Stimulated activated CD8-positive, alpha-beta memory T cell treated with anti-CD3 and anti-CD28 coated beads, Interleukin-4, amount 100 ng/mL, for 1 hour (primary cell): ENCODE results near the gene TPSD1.
"Not testable (repeated sequence)": the region's sequence is repeated elsewhere in the genome, so short reads cannot be mapped to it uniquely, and the experiment has no call there.

Experiments
- DNase-seq, 2 donors: peaks; one replicate each; pipeline ENCODE4 v3.0.0-alpha.2; 2020; ENCODE audit warnings: low read depth in 2 of 2, low spot score in 1 of 2

Gene TPSD1

DNA sequence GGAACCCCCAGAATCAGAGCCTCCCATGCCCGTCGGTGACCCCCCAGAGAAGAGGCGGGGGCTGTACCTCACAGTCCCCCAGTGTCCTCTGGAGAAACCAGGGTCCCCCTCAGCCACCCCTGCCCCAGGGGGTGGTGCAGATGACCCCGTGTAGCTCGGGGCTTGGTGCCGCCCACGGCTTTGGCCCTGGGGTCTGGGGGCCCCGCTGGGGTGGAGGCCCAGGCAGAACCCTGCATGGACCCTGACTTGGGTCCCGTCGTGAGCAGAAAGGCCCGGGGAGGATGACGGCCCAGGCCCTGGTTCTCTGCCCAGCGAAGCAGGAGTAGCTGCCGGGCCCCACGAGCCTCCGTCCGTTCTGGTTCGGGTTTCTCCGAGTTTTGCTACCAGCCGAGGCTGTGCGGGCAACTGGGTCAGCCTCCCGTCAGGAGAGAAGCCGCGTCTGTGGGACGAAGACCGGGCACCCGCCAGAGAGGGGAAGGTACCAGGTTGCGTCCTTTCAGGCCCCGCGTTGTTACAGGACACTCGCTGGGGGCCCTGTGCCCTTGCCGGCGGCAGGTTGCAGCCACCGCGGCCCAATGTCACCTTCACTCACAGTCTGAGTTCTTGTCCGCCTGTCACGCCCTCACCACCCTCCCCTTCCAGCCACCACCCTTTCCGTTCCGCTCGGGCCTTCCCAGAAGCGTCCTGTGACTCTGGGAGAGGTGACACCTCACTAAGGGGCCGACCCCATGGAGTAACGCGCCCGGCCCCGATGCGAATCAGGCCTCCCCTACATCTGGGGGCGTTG, 34.8 kb upstream of the TPSD1 start:
- no peak for DNase-seq

DNA sequence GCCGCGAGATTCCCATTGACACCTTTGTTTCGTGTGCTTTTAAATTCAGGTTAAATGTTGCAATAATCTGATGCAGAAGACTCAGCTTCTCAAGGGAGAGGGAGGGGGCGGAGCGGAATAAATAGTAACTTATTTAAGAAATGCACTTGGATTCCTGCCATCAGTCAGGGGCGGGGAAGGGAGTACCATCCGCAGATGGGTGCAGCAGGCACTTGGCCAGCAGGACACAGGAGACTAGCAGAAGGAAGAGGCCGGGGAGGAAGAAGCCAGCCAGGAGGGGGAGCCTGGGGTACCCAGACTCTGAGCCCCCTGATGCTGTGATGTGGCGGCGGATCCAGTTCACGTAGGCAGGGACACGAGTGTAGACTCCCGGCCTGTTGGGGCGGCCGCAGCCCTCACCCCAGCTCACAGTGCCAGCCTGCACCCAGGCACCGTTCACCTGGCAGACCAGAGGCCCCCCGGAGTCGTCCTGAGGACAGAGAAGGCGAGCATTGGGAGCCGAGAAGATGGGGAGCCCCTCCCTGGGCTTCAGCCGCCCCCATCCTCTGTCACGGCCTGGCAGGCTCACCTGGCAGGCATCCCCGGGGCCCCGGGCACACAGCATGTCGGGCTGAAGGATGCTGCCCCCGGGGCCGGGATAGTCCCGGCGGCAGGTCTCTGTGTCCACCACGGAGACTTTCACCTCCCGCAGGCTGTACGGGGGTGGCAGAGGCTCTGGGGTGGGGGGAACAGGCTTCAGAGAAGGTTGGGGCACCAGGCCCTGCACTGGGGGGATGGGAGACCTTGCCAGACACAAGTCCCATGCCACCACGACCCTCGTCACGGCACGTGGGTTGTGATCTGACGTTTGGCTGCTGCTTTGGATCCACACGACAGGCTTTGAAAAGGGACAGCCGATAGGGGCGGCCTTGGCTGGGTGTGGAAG, 34.0 kb upstream of the TPSD1 start:
- no peak for DNase-seq

DNA sequence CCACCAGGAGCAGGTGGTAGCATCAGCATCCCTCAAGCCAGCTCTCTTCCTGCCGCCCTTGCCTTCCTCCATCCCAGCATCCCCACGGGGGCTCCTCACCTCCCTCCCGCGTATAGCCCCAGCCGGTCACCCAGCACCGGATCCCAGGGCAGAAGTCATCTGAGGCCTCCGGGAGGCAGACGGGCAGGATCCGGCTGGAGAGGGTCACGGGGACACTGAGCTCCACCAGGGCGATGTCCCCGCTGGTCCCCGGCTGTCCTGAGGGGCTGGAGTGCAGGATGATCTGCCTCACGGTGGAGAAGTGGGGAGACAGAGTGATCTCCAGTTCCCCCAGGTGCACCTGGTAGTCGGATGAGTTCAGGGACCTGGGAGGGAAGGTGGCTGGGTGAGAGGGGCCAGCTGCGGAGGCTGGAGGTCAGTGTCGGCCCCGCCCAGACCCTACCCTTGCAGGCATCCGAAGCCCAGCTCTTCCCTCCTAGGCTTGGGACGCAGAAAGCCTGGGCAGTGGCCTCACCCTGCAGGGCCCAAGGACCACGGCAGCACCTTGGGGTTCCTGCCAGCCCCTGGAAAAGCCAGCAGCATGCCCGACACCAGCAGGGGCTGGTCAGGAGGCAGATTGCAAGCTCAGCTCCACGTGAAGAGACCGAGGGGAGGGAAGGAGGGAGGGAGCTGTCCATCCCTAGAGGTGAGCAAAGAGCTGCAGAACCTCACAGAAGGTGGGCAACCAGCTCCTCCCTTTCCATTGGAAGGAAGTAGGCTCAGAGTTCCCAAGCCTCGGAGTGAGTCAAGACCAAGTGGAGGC, 33.1 kb upstream of the TPSD1 start:
- DNase-seq: no peak

GRCh38 chr16:1223355-1224214, 32.3 kb upstream of the TPSD1 start:
- no peak for DNase-seq

GRCh38 chr16:1224558-1224957, 31.3 kb upstream of the TPSD1 start:
- DNase-seq: no peak

DNA sequence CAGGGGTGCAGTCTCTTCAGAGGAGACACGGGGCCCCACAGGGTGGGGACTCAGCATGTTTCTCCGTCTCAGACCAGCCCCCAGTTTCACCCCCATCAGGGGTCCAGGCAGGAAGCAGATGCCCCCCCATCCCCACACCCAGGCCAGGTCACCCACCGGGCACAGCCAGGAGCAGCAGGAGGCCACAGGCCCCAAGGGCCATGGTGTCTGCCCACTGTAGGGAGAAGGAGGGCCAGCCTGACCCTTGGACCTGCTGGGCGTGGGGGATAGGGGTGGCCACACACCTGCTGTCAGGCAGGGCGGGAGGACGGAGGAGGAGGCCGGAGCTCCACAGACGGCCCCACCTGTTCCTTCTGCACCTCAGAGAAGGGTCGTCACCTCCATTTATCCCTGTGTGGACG, 30.8 kb upstream of the TPSD1 start, which contains the start of gene TPSG1:
Gene TPSG1, minus strand, starts transcription at position 218 of the 401 bp plus-strand sequence. Its CDS starts 16 bp downstream, at position 202.
- DNase-seq: no peak

GRCh38 chr16:1225728-1226311, 30.0 kb upstream of the TPSD1 start:
- DNase-seq: not testable (repeated sequence)

GRCh38 chr16:1226692-1227091, 29.2 kb upstream of the TPSD1 start:
- not testable (repeated sequence) for DNase-seq

DNA sequence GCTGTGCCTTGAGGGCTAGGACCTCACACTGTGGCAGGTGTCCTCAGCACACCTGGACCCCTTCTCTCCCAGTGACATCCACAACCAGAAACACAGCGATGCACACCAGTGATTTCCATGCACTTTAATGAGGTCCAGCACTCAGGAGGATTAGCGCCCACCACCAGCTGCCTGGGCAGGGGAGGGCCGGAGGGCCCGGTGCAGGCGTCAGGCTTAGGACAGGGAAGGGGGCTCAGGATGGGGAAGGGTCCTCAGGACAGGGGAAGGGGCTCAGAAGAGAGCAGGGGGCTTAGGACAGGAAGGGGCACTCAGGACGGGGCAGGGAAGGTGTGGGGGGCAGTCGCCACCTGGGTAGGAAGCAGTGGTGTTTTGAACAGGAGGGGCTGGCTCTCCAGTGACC, 27.6 kb upstream of the TPSD1 start:
- not testable (repeated sequence) for DNase-seq

DNA sequence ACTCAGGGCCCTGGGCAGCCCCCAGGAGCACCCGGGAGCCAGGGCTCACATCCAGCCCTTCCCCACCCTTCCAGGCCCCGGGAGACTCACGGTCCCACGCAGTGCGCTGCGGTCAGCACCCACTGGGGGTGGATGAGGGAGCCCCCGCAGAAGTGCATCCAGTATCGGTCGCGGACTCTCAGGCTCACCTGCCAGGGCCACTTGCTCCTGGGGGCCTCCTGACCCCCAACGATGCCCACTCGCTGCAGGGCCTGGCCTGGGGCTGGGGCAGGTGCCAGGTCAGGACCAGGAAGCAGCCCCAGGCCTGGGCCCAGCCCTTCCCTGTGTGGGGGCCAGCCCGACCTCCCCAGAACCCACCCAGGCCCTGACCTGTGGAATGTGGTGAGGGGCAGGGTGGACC, 26.4 kb upstream of the TPSD1 start:
- not testable (repeated sequence) for DNase-seq

GRCh38 chr16:1230084-1230470, 25.8 kb upstream of the TPSD1 start, which contains the start of gene TPSB2:
Gene TPSB2 (minus strand): TSS chr16:1230184. CDS start chr16:1229951, 233 bp downstream.
- not testable (repeated sequence) for DNase-seq

GRCh38 chr16:1230471-1231212, 25.2 kb upstream of the TPSD1 start:
- not testable (repeated sequence) for DNase-seq

DNA sequence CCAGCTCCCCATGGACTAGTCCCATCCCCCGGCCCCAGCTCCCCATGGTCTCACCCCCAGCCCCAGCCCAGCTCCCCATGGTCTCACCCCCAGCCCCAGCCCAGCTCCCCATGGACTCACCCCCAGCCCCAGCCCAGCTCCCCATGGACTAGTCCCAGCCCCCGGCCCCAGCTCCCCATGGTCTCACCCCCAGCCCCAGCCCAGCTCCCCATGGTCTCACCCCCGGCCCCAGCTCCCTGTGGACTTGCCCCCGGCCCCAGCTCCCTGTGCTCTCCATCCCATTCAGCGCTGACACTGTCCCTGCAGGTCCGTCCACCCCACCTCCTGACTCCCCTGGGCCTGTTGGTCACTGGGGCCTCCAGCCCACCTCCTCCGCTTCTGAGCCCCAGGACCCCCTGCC, 24.6 kb upstream of the TPSD1 start:
- not testable (repeated sequence) for DNase-seq

- DNase-seq: not testable (repeated sequence)
Measured at GRCh38 chr16:1232049-1232748, 23.7 kb upstream of the TPSD1 start.

DNA sequence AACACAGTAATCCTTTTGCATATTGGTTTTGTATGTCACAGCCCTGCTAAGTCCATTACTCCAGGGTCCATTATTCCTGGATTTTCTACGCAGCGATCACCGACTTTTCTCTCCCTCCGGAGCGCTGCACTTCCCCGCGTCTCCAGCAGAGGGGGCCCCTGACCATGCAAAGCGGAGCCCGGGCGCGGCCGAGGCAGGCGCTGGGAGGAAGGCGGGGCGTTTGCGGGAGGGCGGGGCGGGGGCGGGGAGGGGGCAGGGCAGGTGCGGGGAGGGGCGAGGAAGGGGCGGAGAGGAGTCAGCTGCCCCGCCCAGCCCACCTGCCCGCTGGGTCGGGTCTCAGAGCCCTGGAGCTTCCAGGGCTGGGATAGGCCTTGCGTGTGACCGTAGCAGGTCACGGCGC, 19.2 kb upstream of the TPSD1 start:
- DNase-seq: not testable (repeated sequence)

- no peak for DNase-seq
Measured at GRCh38 chr16:1237990-1238389, 17.9 kb upstream of the TPSD1 start.

- not testable (repeated sequence) for DNase-seq
Measured at GRCh38 chr16:1238909-1239308, 17.0 kb upstream of the TPSD1 start.

DNA sequence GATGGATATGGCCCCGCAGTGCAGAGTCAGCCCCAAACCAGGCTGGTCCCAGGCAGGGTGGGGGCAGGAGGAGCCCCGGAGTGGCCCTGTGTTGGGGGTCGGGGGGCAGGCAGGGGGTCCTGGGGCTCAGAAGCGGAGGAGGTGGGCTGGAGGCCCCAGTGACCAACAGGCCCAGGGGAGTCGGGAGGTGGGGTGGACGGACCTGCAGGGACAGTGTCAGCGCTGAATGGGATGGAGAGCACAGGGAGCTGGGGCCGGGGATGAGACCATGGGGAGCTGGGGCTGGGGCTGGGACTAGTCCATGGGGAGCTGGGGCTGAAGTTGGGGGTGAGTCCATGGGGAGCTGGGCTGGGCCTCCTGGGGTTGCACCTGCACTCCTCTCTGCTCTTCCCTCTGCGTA, 16.3 kb upstream of the TPSD1 start:
- not testable (repeated sequence) for DNase-seq
